Muscle of back (tissue), 11 donors: ENCODE measurements around the gene KRT3. TPM values are rescaled to one million over a fixed set of nuclear protein-coding genes. Genes with fewer than 3 reads are reported as not detected.

Experiments used
- DNase-seq, 3 donors: peaks; one replicate each; pipeline versions ENCODE4 v3.0.0 to v3.0.0-alpha.2; 2013
- polyA plus RNA-seq, 10 donors: library from polyadenylated mRNA; unstranded; fragments of 120-200 nt; gene quantifications; one replicate each; pipeline ENCODE4 v1.2.1, GENCODE V29; 2013; ENCODE audit not compliant: insufficient read length in 10 of 10

The KRT3 gene
- polyA plus RNA-seq, 10 donors, result 0.46 TPM; not detected in 9

- DNase-seq, result no peak
Observed at GRCh38 chr12:52783563-52784316, 12.2 kb downstream of the KRT3 start.

DNA sequence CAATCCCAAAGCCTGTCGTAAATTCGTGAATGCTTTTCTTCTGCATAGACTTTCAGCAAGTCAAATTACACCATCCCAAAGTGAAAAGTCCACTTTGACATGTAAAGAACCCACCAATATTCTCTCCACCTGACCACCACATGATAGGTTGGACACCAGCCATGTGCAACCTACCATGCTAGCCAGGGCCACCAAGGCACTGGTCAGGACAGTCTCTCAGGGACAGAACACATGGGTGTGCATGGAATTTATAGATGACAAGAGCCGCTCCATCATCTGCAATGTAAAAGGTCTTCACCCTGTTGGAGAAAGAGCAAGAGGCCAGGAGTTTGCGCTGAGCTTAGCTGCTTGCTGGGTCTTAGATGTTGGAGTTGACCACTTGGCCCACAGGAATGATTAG is 13.4 kb downstream of the KRT3 start:
- DNase-seq, result no peak

DNA sequence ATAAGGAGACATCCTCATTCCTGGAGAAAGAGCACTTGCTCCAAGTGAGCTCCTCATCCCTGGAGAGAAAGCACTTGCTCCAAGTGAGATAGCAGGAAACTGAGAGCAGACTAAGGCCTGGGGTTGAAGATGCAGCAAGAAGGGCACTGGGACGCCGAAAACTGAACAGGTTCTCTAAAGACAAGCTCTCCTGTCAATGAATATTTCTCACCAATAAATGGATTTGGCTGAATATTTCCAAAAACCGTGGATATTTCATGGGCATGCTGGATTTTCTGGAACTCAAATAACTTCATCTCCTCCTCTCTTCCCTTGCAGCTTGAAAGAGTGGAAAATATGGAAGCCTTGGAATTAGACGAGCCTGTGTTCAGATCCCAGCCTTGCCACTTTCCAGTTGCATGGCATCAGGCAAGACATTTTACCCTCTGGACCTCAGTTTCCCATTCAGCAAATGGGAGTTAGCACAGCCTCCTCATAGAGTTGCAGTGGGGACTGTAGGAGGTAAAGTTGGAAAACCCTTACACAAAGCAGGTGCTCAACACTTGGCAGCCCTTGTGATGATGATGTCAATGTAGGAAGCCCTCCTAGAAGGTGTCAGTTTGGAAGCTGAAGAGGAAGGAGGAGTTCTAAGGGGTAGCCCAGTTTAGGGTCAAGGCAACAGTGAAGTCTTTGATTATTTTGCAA is 14.4 kb downstream of the KRT3 start:
- DNase-seq, result no peak

DNA sequence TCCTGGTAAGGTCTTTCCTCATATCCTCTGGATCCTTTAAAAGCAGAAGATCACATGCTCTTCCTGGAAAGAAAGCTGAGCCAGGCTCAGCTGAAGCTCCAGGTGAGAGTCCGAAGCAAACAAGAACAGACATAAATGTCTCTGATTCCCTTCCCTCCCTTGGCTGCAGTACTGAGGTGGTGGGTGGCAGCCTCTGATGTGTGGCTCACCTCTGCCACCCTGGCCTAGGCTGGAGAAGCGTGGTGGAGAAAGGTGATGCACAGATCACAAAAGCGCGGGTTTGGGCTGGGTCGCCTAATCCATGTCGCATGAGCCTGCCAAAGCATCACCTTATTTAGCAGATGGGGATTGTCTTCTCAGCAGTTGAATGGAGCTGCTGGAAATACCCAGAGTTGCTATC is 16.0 kb downstream of the KRT3 start:
- no peak for DNase-seq

DNA sequence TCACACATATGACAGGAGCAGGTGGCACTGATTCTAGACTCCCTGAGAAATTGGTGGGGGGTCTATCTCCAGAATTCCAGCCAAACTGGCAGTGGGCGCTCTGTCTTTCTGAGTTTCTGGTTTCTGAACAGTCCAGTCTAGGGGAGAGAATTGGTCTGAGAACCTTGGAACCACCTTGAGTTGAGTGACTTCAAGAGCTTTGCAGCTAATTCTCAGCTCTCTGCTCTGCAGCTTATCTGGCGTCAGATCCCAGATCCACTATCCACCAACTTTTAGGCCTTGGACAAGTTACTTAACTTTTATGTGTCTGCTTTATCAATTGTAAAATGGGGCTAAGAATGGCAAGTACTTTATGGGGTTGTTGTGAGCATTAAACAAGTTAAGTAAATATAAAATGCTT is 17.1 kb downstream of the KRT3 start:
- no peak for DNase-seq

DNA sequence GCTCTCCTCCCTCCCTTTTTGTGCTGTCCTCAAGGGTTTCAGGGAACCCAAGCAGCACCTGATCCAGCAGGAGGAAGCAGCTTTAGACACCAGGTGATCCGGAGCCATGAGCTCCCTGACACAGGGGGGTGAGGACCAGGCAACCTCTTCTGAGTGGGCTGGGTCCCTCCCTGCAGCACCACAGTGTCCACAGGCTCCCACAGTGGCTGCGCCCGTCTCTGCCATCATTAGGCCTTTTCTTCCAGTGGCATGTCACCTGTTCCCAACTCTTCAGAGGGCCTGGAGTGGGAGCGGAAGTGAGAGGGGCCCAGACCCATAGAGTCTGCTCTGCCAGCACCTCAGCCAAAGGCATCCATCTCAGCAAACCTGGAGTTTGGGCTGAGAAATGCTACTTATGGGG is 18.4 kb downstream of the KRT3 start:
- DNase-seq, result no peak

DNA sequence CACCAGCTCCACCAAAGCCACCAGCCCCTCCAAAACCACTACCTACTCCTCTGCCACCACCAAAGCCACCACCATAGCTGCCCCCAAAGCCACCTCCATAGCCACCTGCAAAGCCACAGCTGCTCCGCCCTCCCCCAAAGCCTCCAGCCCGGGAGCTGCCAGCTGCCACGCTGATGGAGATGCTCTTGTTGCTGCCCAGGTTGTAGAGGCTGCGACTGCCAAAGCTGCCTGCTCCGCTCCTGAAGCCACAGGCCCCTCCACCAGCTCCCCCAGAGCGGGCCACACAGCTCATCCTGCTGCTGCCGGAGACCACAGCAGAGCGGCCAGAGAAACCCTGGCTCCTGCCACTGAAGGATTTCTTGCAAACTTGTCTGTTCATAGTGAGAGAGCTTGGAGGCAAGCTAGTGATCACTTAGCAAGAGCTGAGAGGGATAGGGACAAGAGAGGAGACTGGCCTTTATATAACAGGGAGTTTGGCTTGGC is 19.0 kb downstream of the KRT3 start, which contains the start of gene KRT76:
TSS of gene KRT76 (minus strand) at position 433 of the 483 bp plus-strand sequence. CDS start at position 379, 54 bp downstream.
- no peak for DNase-seq

DNA sequence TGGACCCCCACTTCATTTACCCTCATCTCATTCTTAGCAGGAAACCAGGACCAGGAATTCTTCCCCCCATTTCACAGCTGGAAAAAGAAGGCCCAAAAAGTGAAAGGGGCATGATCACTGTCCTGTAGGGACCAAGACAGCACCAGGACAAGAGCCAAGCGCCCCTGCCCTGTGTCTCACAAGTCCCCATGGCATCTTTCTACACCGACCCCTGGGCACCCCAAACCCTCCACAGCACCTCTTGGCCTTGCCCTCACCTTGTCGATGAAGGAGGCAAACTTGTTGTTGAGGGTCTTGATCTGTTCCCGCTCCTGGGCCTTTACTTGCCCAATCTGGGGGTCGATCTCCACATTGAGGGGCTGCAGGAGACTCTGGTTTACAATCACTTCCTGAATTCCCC is 19.5 kb downstream of the KRT3 start:
- DNase-seq, result no peak

- DNase-seq, result no peak
Observed at GRCh38 chr12:52774629-52775250, 21.2 kb downstream of the KRT3 start.

GRCh38 chr12:52772772-52773171 is 23.1 kb downstream of the KRT3 start:
- no peak for DNase-seq

DNA sequence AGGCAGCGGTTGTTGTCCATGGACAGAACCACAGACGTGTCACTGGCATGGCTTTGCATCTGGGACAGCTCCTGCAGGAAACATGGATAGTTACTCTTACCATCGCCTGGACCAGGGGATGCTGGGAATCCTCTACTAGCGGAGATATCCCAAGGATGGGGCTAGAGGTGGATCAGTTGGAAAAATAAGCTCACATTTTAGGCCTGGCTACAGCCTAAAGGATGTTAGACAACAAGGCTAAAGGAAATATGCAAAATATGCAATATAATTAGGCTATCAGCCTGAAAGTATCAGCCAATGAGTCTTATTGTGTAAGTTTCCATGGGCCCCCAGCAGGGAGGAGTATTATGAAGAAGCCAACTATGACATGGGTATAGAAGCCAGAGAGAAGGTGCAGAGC is 23.7 kb downstream of the KRT3 start:
- no peak for DNase-seq

DNA sequence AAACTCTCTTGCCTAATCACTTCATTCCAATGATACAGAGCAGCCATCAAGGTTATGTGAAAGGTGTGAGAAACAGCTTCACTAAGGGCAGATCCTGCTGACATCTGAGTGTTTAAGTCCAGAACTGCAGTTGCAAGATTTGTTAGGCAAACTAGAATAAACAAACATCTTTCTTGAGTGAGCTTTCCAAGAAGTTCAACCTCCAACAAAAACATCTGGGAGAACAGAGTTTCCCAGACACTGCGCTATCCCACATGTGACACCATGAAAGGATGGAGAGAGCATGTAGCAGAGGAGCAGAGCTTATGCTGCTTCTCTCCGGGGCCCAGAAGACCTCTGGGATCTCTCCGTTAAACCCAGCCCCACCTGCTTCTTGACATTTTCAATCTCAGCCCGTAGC is 24.4 kb downstream of the KRT3 start:
- DNase-seq, result peak in 1 of 3 donors; percentile 6

- no peak for DNase-seq
Observed at GRCh38 chr12:52771088-52771487, 24.8 kb downstream of the KRT3 start.

- no peak for DNase-seq
Observed at GRCh38 chr12:52769946-52770345, 26.0 kb downstream of the KRT3 start.

- DNase-seq, result no peak
Observed at GRCh38 chr12:52769354-52769753, 26.6 kb downstream of the KRT3 start.

DNA sequence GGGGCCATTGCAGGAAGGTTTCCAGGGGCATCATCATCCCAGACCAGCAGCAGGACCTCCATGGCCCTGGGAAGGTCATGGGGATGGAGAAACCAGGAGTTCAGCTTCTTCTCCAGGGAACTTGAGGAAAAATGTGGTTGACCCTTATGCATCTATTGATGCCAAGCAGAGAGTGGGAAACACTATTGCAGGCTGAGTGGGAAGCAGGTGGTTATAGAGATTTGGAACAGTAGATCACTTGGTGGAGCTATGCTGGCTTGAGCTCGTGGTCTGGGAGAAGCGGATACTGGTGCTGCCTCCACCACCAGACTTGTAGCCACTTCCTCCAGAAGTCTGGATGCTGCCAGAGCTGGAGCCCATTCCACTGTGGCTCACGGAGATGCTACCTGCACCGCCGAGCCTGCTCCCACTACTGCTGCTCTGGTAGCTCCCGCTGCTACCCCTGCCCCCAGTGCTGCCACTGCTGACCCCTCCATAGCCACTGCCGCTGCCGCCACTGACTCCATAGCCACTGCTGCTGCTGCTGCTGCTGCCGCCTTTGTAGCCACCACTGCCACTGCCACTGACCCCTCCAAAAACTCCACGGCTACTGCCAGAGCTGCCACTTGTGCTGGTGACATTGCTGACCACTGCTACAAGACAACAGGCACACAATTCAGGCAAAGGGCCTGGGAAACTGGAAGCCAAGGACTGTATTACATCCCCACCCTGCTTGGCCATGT is 27.3 kb downstream of the KRT3 start:
- DNase-seq, result no peak

DNA sequence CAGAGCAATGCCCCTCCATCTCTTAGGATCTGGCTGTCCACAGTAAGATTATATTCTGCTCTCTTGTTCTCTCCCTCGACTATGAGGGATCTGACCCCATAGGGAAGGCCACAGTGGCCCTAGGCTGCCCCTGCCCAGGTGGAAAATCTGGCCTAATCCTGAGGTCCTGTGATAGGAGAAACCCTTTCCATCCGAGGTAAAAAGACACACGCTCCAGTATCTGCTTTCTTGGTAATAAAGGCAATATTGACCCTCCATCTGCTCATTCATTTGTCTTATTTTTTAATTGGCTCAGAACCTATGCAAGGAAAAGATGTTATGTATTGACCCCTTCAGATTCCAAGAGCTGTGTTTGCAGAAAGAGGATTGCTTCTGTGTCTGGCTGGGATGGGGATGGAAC is 28.5 kb downstream of the KRT3 start:
- no peak for DNase-seq

DNA sequence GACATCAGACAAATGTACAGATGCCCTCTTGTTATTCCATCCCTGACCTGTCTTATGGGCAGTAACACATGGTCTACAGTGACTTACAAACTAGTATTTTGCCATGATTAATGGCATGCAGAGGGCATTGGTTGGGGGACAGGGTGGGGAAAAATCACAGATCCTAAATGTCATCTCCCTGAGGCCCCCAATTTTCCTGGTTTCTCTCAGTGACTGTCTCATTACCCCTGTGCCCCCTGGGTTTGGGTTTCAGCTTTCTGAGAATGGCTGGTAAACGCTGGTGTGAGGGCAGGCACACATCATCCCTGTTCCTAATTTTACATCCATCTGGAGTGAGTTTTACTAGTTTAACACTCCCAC is 28.9 kb downstream of the KRT3 start:
- no peak for DNase-seq

DNA sequence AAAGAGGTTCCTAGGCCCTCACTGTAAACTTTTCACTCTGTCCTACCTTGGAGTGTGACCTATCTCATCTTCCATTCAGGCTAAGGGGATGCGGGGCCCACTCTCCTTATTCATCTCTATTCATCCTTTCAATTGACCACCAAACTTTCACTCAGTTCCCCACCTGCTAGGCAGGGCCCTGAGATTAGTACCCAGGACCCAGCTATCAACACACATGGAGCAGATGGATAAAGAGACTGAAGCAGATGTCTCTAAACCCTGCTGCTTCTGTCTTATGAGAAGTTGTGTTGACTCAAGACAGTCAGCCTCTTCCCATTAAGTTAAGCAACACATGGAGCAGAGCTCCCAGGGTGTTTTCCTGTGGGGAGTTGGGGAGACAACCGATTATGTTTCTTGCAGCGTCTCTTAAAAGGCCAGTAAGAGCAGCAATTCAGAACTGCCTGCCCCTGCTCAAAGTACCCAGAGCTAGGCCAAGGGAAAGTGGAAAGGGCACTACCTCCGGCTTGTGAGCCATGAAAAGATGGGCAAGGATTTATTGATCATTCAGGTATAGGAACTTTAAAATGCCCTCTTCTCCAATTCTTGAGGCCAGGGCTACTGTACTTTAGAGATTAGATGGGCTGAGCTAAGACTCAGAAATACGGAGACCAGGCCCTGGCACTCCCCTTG is 29.4 kb downstream of the KRT3 start:
- DNase-seq, result no peak

- DNase-seq, result no peak
Observed at GRCh38 chr12:52765702-52766101, 30.2 kb downstream of the KRT3 start.

DNA sequence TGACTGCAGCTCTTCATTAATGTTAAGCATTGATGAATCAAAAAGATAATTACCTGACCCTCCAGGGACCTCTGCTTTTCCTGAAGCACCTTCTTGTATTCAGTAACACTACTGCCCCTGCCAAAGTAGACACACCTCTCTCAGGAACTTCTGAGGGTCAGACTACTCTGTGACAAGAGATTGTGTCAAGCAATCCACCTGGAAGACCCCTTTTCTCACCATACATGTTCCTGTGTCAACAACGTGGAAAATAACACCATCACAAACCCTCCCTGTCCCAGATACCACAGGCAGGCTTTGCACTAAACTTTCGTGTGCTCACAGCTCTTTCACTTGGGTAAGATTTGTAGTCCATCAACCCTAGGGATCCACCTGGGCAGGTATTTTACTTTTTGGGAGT is 31.9 kb downstream of the KRT3 start:
- no peak for DNase-seq
